TTC549 (cell line): ENCODE data around the gene ESD.

Source experiments
- FAIRE-seq: peaks from 2 replicates; lab custom pipeline; 2012; peaks lifted over from hg19 to GRCh38; lab: Jason Lieb, UNC

Gene ESD

DNA sequence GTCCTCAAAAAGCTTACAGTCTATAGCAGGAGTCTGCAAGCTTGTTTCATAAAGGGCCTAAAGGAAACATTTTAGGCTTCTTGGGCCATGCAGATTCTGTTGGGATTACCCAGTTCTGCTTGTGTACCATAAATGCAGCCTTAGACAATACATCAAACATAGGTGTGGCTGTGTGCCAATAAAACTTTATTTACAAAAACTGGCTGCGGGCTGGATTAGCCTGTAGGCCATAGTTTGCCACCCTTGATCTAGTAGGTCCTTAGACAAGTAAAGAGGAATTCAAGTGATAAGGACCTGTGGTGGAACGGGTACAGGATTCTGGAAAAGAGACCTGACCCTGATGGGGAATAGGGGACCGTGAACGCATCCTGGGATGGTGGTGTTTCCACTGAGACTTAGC is 51.9 kb downstream of the ESD start:
- no peak for FAIRE-seq

DNA sequence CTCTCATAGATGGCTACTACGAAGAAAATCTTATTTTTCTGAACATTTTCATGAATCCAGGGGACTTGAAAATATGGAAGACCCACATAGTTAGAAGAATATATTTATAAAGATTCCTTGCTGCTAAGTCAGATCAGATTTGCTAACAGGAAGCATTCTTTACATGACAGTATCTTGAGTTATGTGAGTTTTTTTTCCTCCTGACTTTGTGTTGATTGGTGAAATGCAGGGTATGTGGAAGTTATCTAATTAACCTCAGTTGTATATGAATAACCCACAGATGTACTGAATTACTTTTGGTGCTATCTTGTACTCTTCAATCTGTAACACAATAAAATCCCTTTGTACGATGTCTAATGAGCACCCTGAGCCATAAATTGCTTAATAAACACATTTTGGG is 53.8 kb downstream of the ESD start:
- no peak for FAIRE-seq

DNA sequence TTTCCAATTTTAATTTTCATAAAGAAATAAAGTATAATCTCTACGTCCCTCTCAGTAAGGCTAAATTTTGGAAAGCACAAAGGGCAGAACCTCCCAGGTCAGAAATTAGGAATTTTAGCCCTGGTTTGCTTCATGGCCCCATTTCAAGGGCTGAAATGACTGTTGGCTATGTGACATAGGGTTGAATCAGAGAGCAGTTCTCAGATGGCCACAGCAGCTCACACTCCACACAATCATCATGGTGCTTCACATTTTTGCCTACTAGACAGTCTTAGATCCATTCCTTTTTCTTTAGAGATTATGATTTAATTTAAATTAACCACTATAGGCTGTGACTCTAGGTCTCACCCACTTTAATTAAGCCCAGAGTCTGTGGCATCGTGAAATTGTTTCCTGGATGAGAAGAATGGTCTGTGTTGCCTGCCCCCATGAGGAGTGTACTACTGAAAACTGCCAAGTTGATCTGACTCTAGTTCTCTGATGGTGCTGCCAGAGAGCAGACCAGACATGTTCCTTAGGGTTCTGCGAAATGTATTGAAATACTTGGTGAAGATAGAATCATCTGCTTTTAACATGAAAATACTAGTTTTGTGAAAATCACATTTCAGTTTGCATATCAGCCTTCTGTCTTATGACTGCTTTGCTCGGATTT is 57.4 kb downstream of the ESD start:
- no peak for FAIRE-seq

DNA sequence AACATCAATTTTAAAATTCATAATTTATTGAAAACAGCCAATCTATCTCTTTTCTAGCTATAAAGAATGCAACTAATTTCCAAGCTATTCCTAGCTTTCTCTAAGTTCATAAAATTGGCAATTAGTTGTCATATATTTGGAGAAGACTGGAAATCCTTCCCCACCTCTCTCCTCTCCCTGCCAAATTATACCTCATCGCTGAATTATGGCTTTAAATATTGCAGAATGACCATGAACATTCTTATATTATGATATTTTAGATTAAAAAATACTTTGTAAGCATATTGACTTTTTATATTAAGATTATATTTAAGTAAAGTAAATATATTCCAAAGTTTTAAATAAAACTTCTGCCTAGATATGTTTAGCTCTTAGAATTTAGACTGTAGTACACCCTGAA is 58.2 kb downstream of the ESD start:
- no peak for FAIRE-seq

DNA sequence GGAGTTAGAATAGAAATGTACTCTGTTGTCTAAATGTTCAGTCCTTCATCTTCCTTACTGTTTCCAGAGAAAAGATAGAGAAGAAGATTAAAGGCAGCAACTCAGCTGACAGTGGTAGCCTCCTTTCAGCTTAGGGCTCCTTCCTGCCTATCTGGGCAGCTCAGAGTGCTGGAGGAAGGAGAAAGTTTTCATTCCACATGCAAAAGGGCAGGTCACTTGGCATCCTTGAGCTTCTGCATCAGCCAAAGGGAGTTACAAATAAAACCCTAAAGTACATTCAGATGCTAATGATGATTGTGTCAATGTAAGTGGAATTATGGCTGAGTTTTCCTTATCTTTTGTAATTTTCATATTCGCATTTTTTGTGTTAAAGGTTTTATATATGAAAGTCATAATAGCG is 58.9 kb downstream of the ESD start:
- FAIRE-seq = no peak

DNA sequence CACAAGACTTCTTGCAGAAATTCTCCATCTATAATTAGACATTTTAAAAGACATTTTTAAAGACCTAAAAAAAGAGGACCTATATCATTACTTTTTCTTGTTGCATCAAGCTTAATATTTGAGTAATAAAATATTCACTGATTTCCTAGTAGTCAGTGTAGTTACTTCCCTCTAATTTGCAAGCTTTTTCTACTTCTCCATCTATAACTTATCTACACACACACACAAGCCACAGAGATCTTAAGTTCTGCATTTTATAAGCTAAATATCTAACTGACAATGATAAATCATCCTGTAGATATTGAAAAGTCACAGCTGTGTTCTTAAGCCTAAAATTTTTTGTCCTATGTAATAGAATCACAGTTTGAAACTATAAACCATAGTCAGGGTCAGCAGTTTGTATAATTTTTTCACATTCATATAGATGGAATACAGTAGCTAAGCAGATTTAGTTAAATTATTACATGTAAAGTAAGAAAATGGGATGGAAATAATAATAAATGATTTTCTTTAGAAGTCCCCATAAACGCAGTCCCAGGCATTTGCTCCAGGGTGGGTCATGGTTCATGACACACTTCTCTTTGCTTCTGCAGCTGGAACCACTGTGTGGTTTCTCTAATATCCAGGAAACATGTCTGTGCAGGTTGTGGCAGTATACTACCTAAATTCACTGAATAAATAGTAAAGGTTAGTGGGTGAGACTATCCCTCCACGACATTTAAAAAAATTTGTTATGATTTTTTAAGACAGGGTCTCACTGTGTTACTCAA is 60.2 kb downstream of the ESD start:
- FAIRE-seq = no peak

DNA sequence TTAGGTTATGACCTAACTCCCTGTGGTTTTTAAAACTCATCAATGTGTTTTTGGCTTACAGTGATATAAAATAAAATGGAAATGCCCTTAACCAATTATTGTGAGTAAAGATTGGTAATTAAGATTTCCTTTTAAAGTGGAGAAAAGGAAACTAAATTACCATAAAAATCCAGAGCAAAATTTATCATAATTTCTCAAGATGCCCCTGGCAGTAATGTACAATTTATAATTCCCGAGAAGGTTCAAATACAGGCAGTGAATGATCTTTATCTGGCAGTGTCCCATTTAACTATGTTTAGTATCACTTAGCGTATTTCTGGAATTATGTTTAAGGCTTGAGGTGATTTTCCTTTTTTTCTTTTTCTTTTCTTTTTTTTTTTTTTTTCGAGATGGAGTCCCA is 61.5 kb downstream of the ESD start:
- no peak for FAIRE-seq

DNA sequence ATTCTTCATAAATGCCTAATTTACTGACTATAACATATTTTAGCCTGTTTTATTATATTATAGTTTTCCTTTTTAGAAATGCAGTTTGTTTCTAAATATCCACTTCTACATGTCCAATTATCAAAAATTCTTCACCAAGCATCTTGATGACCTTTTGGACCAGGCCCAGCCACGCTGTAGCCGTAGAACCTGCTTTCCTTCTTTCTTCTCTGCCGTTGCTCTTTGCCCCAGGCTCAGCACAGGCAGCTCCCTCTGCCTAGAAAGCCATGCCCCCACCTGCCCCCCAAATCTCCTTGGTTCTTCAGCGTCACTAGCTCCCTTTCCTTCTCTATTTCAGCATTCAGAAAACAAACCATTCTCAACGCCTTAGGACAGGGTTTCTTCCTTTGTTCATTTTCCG is 65.4 kb downstream of the ESD start:
- no peak for FAIRE-seq

DNA sequence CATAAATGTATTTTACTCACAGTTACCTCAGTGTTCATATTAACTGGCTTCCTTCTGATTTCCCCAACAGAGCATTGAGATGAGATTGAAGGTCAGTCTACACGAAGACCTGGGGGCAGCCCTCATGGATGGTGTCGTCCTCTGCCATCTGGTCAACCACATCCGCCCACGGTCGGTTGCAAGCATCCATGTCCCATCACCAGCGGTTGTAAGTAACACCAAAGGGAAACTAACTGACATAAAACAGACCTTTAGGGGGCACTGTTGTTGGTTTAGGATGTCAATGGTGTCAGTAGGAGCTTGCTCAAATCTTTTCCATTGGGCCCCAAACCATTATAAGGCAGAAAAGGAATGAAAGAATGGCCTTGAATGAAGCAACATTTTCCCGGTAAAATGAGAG is 68.2 kb downstream of the ESD start:
- FAIRE-seq = no peak

DNA sequence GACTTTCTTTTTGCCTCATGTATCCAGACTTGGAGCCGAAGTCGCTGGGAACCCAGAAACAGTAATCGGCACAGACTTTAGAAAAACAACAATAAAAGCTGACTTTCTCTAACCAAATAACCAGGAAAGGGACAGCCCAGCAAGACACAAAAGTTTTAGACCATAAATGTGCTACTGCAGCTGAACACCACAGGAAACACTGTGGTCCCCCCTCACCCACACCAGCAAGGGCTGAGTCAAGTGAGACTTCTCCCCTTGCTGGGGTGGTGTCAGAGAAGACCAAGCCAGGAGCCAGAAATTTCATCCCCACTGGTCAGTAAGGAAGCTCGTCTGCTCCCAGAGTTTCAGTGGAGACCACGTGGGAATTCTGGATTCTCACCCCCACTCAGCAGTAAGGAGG is 70.6 kb downstream of the ESD start:
- FAIRE-seq = no peak
